A673 (cell line): Measurements from ENCODE around the gene CEP97. TPM values are rescaled to one million over a fixed set of nuclear protein-coding genes. Genes with fewer than 3 reads are reported as not detected.
A peak's percentile ranks its signal among the peaks of the same experiment; 100 is the strongest.

Experiments used
- BruUV-seq: library from RNA; stranded (reverse); fragments of 400-500 nt; replicated peaks from 2 replicates; lab custom pipeline; 2021; lab: Mats Ljungman, UMichigan
- CTCF ChIA-PET: fragments of 300-600 bp; sonication (Branson Sonifier 250); formaldehyde crosslinking; loops from one replicate; lab custom pipeline; 2022; ENCODE audit warnings: antibody characterized with exemption; lab: Charles Lee
- POLR2A ChIA-PET: fragments of 300-600 bp; sonication (Branson Sonifier 250); formaldehyde crosslinking; loops from one replicate; lab custom pipeline; 2022; ENCODE audit warnings: antibody characterized with exemption; ENCODE audit not compliant: low non-redundant PET; lab: Charles Lee
- DNase-seq: peaks from one replicate; pipeline ENCODE4 v3.0.0-alpha.2; 2015; ENCODE audit warnings: low spot score
- H3K27ac ChIP-seq: fragments of 200-600 bp; sonication (generic); 2 replicates; pipeline ENCODE4 v1.5.1; 2016; ENCODE audit warnings: mixed run types, low read depth, mild to moderate bottlenecking, mixed read lengths, antibody characterized with exemption, low read length; ENCODE audit not compliant: poor library complexity, severe bottlenecking
- H3K27me3 ChIP-seq: fragments of 200-600 bp; sonication (generic); replicated peaks from 2 replicates; pipeline ENCODE4 v1.6.1; 2017; ENCODE audit warnings: mixed run types, low read depth, mild to moderate bottlenecking, mixed read lengths, antibody characterized with exemption, low read length; ENCODE audit not compliant: insufficient read depth, poor library complexity
- H3K36me3 ChIP-seq: fragments of 200-600 bp; sonication (generic); 2 replicates; pipeline ENCODE4 v1.6.1; 2016; ENCODE audit warnings: mixed run types, mild to moderate bottlenecking, mixed read lengths, antibody characterized with exemption, low read length; ENCODE audit not compliant: insufficient read depth, poor library complexity, severe bottlenecking
- H3K4me1 ChIP-seq: fragments of 200-600 bp; sonication (generic); 2 replicates; pipeline ENCODE4 v1.6.1; 2017; ENCODE audit warnings: mixed run types, mild to moderate bottlenecking, mixed read lengths, antibody characterized with exemption, low read length; ENCODE audit not compliant: insufficient read depth, poor library complexity, severe bottlenecking
- H3K4me3 ChIP-seq: fragments of 200-600 bp; sonication (generic); 2 replicates; pipeline ENCODE4 v1.5.1; 2016; ENCODE audit warnings: low read depth, mixed run types, mild to moderate bottlenecking, mixed read lengths, low read length; ENCODE audit not compliant: poor library complexity, severe bottlenecking
- H3K9me3 ChIP-seq: fragments of 200-600 bp; sonication (generic); 2 replicates; pipeline ENCODE4 v1.6.1; 2016; ENCODE audit warnings: mixed run types, low read depth, mild to moderate bottlenecking, mixed read lengths, antibody characterized with exemption, low read length; ENCODE audit not compliant: poor library complexity, severe bottlenecking
- EZH2 ChIP-seq: fragments of 200-600 bp; sonication (generic); IDR thresholded peaks from 2 replicates; pipeline ENCODE4 v1.6.1; 2017; ENCODE audit warnings: borderline replicate concordance, low read depth, mild to moderate bottlenecking, mixed read lengths, antibody characterized with exemption, low read length; ENCODE audit not compliant: poor library complexity, severe bottlenecking
- intact Hi-C: fragments of 100-400 bp; cut with micrococcal nuclease; formaldehyde crosslinking; loops from one replicate; pipeline ENCODE4 v1.10.0; 2022; ENCODE audit not compliant: unreplicated experiment
- total RNA-seq: library from RNA; stranded (reverse); gene quantifications from 2 replicates; pipeline ENCODE4 v1.2.3, GENCODE V29; 2021
- TF ChIP-seq, protein P1 (sequence below): fragments of 300-800, 200-600 bp; sonication (generic); conservative IDR thresholded peaks from 2 replicates; pipeline ENCODE4 v1.5.1; 2017; ENCODE audit warnings: low read depth, mild to moderate bottlenecking, antibody characterized with exemption, low read length, moderate library complexity, mixed read lengths

CEP97 gene
- total RNA-seq, 1 experiment from 2014 or later, result 19.7 TPM

- DNase-seq, result no peak
These were observed 43.9 kb upstream of the CEP97 start for GRCh38 chr3:101680466-101680865.

DNA sequence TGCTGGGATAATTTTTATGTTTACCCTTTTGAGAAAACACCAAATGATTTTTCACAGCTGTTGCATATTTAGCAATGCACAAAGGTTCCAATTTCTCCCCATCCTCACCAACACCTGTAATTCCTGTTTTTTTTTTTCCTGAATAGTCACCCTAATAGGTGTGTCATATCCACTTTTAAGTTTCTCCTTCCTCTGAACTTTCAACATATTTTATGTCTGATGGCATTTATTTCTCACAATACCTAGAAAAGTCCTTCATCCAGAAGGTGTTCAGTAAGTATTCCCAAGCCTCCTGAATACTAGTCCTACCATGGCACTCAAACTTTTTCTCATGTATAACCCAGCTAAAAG, 39.4 kb upstream of the CEP97 start:
- intact Hi-C loops, result no loop called here
- no peaks in the 10 kb centered on the region for H3K9me3 ChIP-seq
- H3K27me3 ChIP-seq, result no peaks in the 10 kb centered on the region
- peak overlapping the region; percentile 75 for H3K4me3 ChIP-seq
- peak overlapping the region; percentile 94 for H3K27ac ChIP-seq
- ChIA-PET CTCF (no interaction called here), POLR2A (interaction anchor here (0.6 kb wide), 1 partner anchor 865 kb away, joined by 9 read pairs; no protein-coding TSS in a partner anchor)
- BruUV-seq, result no TSS peak
- peaks cover 21% of the 10 kb centered on the region for H3K4me1 ChIP-seq
- H3K36me3 ChIP-seq, result peaks cover 60% of the 10 kb centered on the region
- TF ChIP-seq EZH2, result no peak
- TF ChIP-seq, protein P1, sequence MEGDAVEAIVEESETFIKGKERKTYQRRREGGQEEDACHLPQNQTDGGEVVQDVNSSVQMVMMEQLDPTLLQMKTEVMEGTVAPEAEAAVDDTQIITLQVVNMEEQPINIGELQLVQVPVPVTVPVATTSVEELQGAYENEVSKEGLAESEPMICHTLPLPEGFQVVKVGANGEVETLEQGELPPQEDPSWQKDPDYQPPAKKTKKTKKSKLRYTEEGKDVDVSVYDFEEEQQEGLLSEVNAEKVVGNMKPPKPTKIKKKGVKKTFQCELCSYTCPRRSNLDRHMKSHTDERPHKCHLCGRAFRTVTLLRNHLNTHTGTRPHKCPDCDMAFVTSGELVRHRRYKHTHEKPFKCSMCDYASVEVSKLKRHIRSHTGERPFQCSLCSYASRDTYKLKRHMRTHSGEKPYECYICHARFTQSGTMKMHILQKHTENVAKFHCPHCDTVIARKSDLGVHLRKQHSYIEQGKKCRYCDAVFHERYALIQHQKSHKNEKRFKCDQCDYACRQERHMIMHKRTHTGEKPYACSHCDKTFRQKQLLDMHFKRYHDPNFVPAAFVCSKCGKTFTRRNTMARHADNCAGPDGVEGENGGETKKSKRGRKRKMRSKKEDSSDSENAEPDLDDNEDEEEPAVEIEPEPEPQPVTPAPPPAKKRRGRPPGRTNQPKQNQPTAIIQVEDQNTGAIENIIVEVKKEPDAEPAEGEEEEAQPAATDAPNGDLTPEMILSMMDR, result no peak
- no peak for DNase-seq

More at GRCh38 chr3:101680466-101680865, 43.9 kb upstream of the CEP97 start:
- intact Hi-C loops, result no loop called here
- no peak for TF ChIP-seq EZH2
- TF ChIP-seq, protein P1, result no peak
- Histone ChIP-seq H3K36me3 (peaks cover 60% of the 10 kb centered on the region), H3K4me1 (peaks cover 29% of the 10 kb centered on the region), H3K27me3 (no peaks in the 10 kb centered on the region), H3K4me3 (no peak overlapping the region), H3K27ac (no peak overlapping the region), H3K9me3 (no peaks in the 10 kb centered on the region)
- ChIA-PET POLR2A (no interaction called here), CTCF (no interaction called here)
- no TSS peak for BruUV-seq

- intact Hi-C loops, result no loop called here
- CTCF ChIA-PET, result interaction anchor here (0.5 kb wide), 1 partner anchor 972 kb away, joined by 7 read pairs; no protein-coding TSS in a partner anchor
- Histone ChIP-seq H3K27ac (peak overlapping the region; percentile 94), H3K27me3 (no peaks in the 10 kb centered on the region), H3K9me3 (no peaks in the 10 kb centered on the region), H3K4me3 (peak overlapping the region; percentile 75), H3K4me1 (peaks cover 21% of the 10 kb centered on the region), H3K36me3 (peaks cover 52% of the 10 kb centered on the region)
- DNase-seq, result no peak
- POLR2A ChIA-PET, result no interaction called here
- TF ChIP-seq, protein P1, result no peak
- TF ChIP-seq EZH2, result no peak
- no TSS peak for BruUV-seq
These were observed 38.5 kb upstream of the CEP97 start for GRCh38 chr3:101685870-101686307.
